ENCODE measurements around the gene FCHO2. TPM values are rescaled to one million over a fixed set of nuclear protein-coding genes. Genes with fewer than 3 reads are reported as not detected.

Gene FCHO2
- total and polyA plus RNA-seq, 11 donors, result 7.0 to 35.3 (median 15.5) TPM

DNA sequence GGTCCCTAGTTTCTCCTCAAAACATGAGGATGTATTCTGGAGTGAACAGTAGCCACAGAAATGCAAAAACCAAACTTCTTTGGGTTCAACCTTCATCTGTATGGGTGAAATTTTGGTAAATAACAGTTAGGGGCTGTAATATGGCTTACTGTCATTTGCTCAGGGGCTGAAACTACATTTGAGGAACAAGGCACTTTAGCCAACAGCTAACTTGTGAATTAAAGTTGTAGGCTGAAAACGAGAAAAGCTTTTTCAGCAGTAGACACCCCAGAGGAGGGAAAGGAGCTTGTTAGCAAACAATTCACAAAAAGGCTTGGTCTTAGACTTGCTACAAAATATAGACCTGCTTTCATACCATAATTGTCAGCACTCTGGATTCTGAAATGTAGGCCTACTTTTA is 171.1 kb downstream of the FCHO2 start:
- intact Hi-C loops (cut with DNase I), result no loop called here
- peaks cover 0 to 30% (median 4%) of the 10 kb centered on the region in 9 donors for H3K27me3 ChIP-seq
- no peak for DNase-seq
- TF ChIP-seq CTCF (IDR thresholded peaks at IDR 0.05) (no peak), POLR2A (IDR thresholded peaks at IDR 0.05) (no peak)
- H3K4me3 ChIP-seq, result no peak overlapping the region
- H3K36me3 ChIP-seq, result no peaks in the 10 kb centered on the region
- WGBS, 4 donors, result 84 to 89% (median 86%) methylated on average over 1 of the region's 1 CpG
- H3K4me1 ChIP-seq, result peaks cover 0 to 10% (median 0%) of the 10 kb centered on the region in 12 donors
- H3K9me3 ChIP-seq, result no peaks in the 10 kb centered on the region
- no peak overlapping the region for H3K27ac ChIP-seq
- ATAC-seq, result no peak

DNA sequence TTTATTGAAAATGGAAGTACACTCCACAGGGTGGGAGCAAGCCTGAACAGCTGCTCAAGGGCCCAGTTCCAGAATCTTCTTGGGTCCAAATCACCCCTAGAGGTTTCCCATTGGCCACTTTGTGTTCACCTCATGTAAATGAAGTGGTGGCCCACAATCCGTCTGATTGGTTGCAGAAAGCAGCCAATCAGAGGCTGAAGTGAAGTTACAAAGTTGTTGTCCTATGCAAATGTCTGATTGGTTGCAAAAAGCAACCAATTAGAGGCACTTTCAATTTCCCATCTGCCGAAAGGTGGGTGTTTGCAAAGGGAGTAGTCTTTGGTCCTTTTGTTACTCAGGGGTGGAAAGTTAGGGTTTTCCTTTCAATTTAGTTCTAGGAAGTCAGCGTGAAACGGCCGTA is 173.3 kb downstream of the FCHO2 start:
- H3K9me3 ChIP-seq, result no peaks in the 10 kb centered on the region
- intact Hi-C loops (cut with DNase I), result no loop called here
- TF ChIP-seq POLR2A (IDR thresholded peaks at IDR 0.05) (no peak), CTCF (IDR thresholded peaks at IDR 0.05) (no peak)
- ATAC-seq (no peak), DNase-seq (no peak)
- H3K27me3 ChIP-seq, result peaks cover 0 to 22% (median 2%) of the 10 kb centered on the region in 9 donors
- 83 to 89% (median 86%) methylated on average over 5 of the region's 5 CpGs for WGBS, 4 donors
- no peak overlapping the region for H3K27ac ChIP-seq
- no peaks in the 10 kb centered on the region for H3K36me3 ChIP-seq
- H3K4me3 ChIP-seq, result no peak overlapping the region
- no peaks in the 10 kb centered on the region for H3K4me1 ChIP-seq

DNA sequence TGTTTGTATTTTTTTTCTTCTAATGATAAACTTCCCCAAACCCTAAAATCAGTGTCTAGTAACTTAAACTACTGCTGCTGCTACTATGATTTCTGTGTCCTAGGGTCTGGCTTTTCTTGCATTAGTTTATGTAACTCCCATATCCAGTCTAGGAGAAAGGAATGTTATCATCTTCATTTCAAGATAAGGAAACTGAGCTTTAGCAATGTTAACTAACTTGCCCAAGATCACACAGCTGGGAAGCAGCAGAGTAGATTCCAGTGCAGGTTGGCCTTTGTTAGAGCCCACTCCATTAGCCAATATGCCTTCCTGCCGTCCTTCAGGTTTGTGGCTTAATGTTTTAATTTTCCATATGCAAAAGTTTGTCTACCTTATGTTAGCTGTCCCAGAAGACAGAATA is 175.0 kb downstream of the FCHO2 start:
- intact Hi-C loops (cut with DNase I), result no loop called here
- Histone ChIP-seq H3K27ac (no peak overlapping the region), H3K9me3 (no peaks in the 10 kb centered on the region), H3K4me1 (no peaks in the 10 kb centered on the region), H3K36me3 (no peaks in the 10 kb centered on the region), H3K4me3 (no peak overlapping the region), H3K27me3 (peaks cover 0 to 13% (median under 1%) of the 10 kb centered on the region in 9 donors)
- ATAC-seq (no peak), DNase-seq (no peak)
- TF ChIP-seq POLR2A (IDR thresholded peaks at IDR 0.05) (no peak), CTCF (IDR thresholded peaks at IDR 0.05) (no peak)
- 56 to 77% (median 74%) methylated on average over 1 of the region's 1 CpG for WGBS, 4 donors

DNA sequence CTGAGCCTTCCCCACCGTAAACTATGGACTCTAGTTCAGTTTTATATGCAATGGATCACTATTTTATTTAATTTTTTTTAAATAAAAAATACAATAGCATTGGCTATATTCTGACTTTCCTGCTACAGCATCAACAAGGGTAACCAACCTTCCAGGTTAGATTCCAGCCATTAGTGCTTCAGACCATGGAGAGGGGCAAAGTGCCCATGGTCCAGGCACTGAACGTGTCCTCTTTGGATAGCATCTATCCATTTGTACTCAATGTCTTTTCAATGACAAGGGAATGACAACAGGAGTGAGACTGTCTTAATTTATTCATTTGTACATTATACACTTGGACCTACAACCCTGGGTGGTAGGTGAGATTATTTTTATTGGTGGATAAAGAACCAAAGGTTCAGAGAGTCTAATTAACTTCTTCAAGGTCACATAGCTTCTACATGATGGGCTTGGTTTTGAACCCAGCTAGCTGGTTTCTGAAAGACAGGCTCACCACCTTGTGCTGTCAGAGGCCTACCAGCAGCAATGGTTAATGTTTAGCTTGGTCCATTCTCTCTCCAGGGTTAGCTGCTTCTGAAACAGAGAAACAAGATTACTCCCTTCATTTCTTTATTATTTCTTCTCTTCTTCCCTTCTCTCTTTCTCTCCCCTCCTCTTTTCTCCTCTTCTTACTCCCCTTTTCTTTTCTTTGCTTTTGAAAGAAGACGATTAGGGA is 176.0 kb downstream of the FCHO2 start:
- Histone ChIP-seq H3K36me3 (no peaks in the 10 kb centered on the region), H3K4me1 (peaks cover 0 to 3% (median 0%) of the 10 kb centered on the region in 12 donors), H3K9me3 (no peaks in the 10 kb centered on the region), H3K4me3 (no peak overlapping the region), H3K27ac (no peak overlapping the region), H3K27me3 (peaks cover 0 to 23% (median 7%) of the 10 kb centered on the region in 9 donors)
- intact Hi-C loops (cut with DNase I), result no loop called here
- TF ChIP-seq CTCF (IDR thresholded peaks at IDR 0.05) (no peak), POLR2A (IDR thresholded peaks at IDR 0.05) (no peak)
- ATAC-seq (no peak), DNase-seq (no peak)
- WGBS, 4 donors, result 79 to 84% (median 80%) methylated on average over 3 of the region's 3 CpGs

All from heart left ventricle (tissue), 16 donors.